HG03280 (cell line): Measurements from ENCODE around the gene ERRFI1.

Source experiments
- ATAC-seq: cut with Tn5 transposase; IDR thresholded peaks from one replicate; pipeline ENCODE4 v1.9.1; 2021; ENCODE audit warnings: mild to moderate bottlenecking, moderate library complexity; ENCODE audit not compliant: unreplicated experiment

ERRFI1 gene

DNA sequence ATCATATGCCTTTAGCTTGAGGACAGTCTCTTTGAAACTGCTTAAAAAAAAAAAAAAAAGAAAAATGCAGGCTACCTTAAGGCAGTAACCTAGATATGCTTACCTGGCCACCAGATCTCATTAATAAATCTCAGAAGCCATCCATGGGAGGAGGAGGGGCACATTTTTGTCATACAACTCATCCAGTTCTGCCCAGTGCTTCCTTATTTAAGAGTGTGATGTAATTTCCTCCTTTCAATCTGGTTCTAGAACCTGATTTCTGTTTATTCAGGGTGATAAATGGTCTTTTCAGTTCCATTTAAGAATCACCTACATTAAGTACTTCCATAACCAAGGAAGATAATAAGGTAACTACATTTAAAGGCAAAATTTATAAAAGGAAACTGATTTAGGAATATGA, 6.1 kb downstream of the ERRFI1 start:
- ATAC-seq, result no peak

DNA sequence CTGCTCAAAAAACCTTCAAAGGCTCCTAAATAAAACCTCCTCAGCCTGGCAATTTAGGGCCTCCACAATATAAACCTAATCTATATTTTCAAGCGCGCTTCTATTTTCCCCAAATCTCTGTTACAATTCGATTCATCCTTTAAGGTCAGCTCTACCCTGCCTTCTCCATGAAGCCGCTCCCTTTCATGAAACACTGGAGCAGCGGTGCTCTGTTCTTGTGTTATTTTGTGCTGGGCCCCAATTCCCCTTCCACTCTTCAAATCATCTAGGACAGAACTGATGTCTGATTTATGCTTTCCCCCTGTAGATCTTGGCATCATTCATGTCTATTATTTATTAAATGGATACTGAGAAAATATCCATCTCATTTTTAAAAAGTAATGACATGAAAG, 6.9 kb downstream of the ERRFI1 start:
- ATAC-seq, result no peak

DNA sequence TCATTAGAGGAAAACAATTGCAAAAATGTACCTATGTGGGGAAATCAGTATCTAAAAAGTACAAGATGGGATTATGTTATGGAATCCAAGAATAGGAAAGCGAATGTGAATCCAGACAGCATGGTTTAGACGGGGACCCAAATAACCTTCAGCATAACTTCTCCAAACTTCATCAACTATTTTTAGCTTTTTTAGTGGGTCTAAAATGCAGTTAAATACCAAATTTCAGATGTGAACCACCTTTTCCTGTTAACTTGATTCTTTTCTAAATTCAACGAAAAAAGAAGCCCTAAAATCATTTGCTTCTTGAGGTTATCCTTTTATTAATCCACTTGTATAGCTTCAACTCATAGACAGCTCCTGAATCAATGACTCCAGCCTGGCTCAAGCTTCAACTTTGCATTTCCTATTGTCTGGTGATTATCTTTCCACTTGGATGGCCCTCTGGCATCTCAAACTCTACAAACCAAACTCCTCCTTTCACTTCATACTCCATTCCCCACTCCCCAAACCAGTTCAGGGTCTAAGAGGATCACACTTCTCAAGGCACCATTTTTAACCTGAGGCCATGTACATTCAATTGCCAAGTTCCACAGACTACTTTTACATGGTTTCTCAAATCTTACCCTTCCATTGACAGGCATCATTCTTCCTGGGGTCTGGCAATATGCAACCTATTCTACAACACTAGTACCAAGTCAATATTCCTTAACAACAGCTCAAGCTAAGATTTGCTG, 7.4 kb downstream of the ERRFI1 start:
- ATAC-seq, result no peak

DNA sequence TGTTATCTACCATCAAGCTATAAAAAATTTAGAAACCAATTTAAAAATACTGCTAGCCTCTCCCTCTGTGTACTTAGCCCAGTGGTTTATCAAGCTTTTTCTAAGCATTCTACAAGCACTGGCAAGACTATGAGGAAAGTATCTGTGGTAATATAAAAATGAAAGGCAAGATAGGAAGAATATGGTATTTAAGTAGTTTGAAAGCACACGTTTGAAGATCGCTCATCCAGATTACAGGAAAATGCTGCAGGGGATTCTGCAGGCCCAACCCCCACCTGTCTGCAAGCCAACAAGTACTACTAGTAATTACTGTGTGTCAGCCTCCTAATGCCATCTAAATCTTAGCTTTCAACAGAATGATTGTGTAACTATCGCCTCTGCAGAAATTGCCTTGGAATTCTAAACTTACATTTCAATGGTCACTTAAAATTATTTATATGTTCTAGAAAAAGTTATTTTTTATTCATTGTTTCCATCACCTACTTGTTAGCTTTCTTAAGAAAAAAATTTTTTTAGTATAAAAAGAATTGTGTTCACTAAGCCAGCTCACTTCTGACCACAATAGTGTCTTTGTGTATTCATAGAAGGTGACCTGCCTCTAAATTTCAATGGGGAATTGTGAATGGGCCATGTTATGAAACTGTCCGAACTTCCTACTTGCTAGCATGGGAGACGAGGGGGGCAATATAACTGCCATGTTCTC, 8.5 kb downstream of the ERRFI1 start:
- no peak for ATAC-seq

DNA sequence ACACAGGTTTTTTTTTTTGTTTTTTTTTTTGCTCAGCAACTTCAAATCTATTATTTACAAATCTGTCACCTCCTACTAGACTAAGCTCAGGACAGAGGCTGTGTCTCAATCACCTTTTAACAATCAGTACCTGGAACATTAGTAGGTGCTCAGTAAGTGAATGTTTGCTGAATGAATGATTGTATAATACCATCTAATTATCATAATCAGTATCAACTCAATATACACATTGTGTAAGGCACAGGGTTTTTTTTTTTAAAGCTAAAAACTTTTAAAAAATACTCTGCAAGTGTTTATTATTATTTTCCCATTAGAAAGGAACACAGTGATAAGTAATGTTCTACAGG, 9.2 kb downstream of the ERRFI1 start:
- no peak for ATAC-seq

DNA sequence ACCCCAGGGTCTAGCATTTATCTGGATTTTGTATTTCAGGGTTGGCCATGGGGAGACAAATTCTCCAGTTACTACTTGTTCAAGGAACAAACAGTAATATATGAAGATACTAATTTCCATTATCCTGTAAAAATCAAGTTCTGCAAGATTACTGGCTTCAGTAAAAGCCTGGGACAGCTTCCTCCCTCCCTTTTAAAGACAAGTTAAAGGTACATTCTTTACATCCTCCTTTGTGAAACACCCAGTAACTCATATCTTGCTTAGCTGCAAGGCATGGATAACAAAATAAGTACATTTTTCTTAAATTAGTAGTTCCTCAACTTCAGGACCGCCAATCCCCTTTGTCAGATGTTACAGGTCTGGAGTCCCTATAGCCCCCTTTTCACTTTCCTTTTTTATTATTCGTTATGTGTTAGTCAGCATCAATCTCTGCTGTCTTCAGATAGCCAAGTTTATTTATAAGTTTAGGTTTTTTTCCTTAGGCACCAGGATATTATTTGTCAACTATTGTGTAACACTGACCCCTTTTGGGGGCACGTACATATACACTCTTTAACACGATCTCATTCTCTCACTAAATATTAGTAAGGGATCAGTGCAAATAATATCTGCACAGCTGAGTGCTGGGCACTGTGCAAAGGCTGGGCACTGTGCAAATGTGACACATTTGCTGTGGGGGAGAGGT, 9.8 kb downstream of the ERRFI1 start:
- ATAC-seq, result no peak

DNA sequence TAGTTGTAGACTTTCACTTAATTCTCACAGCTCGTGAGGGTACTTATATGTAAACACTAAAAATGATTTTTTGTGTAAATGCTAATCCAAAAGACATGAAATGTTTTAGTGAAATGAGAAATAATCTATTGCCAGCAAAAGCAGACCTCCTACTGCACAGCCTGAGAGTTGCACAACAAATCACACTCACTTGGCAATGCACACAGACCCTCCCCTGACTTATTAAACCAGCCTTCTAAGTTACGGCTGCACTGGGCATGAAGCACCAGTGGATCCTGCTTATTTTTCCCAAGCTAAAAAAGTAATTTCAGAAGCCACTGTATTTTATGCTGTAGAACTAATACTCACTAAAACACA, 10.3 kb downstream of the ERRFI1 start:
- no peak for ATAC-seq

DNA sequence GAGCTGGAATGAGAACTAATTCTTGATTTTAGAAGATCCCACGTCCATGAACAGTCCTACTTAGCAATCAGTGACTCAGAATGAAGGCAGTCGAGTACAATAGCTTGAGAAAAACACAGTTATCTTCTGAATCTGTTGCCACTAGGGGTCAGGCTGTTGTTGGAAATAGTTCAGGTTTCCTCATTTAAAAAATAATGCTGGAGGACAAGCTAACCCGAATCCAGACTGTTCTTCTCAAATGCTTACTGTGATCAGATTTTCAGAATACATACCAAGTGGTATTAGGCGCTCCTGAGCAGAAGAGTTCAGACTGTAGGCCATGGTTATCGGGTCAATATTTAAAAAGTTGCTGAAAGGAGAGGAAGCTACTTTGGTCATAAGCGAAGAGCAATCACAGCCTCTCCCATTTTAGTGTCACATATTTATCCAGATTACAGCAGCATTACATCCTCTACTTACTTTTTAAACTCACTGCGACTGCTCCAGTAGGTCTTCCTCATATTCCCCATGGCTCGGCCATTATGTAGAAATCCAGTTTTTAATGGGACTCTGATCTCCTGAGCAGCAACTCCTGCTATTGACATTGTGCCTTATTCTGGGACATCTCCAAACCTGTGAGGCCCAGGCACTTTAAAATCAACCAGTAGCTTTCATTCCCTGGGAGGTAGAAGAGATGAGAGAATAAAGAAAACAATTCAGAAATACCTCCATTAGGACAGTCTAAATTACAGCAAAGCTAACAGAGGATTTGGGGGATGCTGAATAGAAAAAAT, 10.9 kb downstream of the ERRFI1 start:
- no peak for ATAC-seq

DNA sequence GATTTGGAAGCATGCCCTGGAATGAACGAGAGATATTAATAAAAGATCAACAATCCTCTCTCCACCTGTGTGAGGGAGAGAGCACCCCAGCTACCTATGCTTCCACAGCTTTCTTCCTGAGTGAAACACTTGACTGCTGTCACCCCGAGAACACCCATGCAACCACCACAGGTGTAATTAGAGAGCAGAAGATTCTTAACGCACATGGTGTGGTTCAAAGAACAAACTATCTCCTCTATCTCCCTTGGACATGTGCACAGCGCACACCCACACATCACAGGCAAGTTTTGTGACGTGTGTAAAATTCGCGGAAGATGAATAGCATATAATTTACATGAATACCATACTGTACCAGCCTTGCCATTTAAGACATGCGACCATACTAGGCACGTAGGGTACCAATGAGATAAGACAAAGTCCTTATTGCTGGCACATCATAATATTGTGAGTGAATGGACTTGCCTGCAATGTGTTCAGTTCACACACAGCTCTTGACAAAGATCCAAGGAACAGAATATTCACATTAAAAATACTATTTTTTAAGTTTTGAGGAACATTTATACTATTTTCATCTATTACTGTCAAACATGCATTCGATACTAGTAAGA, 11.6 kb downstream of the ERRFI1 start:
- ATAC-seq, result no peak

DNA sequence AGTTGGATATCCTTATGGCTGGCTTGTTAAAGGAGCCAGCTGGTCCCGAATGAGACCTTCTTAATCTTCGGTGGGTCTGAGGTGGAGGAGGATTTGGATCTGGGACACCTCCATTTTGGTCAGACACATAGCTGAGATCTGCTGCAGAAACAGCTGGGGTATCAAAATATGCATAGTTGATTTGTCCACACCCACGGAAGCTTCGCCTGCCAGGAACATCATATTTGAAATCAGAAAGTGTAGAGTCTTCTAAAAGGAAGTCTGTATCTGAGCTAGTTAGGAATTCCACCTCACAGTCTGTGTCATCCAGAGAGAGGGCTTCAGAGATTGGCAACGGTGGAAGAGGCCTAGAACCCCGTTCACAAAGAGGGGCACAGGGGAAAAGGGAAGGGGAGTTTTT, 12.3 kb downstream of the ERRFI1 start:
- ATAC-seq, result no peak

DNA sequence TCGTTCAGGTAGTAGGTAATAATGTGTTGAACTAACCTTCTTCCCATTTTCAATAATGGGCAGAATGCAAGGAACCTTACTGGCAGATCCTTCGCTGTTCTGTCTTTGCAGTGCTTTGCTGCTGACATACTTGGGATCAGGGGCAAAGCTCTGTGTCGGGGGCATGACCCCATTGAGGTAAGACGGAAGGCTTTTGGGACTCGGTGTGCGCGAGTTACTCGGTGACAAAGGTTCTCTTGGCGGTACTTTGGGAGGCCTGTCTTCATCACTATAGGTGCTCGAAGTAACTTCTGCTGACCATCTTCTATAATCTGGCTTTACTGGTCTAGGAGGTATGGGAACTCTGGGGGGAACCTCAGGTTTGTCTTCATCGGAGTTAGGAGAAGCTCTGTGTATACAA, 12.7 kb downstream of the ERRFI1 start:
- no peak for ATAC-seq

DNA sequence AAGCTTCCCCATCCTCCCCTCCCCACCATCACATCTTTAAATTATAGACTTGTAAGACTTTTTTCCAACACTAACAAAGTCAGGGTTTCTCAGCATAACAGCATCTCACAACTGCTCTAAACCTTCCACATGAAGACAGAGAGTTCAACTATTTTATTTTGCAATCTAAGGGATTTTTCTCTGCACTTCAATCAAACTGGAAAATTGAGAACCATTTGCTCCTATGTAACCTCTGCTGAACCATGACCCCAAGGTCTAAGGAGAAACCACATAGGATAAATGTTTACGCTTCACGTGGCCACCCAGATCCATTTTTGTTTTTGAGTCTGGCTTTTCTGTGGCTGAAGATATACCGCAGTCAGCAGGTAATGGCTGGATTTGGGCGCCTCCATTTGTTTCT, 13.2 kb downstream of the ERRFI1 start:
- no peak for ATAC-seq

DNA sequence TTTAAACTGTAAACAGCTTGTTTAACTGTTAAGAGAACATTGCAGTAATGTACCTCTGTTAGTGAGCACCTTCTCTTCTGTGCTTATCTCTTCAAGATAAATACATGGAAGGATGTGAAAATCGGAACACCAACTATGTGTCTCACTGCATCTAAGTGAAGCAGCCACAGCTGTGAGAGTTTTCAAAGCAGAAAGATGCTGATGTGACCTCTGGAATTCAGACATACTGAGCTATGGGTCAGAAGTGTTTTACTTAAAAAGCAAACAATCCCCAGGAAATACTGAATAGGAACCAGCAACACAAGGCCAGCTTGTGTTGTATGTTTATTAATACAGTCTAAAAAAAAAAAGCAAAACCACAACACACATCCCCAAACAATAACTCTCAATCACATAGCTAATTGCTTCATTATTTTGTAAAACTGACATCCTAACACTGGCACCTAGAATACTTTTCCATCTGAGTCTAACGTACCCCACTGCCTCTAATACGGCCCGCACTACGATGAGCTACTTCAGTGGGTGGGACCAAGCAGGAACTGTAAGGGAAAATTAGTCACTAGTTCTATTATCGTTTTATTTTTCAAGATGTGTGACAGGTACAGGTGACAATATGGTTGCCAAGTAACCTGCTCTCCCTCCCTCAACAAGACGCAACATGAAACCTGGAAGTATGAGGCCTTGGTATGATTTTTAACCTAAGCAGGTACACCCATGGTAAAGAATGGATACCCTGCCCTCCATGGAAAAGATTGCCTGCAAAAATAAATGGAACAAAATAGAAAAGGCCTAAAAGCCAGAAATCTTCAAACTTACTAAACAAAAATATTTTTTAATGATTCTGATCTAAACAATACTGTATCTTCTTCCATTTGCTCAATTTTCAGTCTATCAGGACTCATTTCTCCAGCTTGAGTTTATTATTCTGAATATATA, 13.9 kb downstream of the ERRFI1 start:
- ATAC-seq, result no peak

DNA sequence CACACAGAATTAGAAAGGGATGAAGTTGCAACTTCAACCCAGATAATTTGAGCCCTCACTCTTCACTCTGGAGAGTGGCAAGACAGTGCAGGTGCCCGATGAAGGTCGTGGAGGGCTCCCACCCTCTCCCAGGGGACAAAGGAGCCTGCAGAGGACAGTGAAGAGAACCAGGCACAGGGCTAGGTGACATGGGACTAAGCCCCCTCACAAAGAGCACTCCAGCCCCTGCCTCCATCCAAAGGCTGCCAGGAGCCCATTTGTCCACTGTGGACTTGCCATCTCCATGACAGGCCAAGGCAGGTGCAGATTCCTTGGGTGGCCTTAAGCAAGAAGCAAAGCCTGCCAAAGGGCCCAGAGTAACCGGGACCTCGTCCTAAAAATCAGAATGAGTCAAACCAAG, 15.1 kb downstream of the ERRFI1 start:
- ATAC-seq, result no peak

DNA sequence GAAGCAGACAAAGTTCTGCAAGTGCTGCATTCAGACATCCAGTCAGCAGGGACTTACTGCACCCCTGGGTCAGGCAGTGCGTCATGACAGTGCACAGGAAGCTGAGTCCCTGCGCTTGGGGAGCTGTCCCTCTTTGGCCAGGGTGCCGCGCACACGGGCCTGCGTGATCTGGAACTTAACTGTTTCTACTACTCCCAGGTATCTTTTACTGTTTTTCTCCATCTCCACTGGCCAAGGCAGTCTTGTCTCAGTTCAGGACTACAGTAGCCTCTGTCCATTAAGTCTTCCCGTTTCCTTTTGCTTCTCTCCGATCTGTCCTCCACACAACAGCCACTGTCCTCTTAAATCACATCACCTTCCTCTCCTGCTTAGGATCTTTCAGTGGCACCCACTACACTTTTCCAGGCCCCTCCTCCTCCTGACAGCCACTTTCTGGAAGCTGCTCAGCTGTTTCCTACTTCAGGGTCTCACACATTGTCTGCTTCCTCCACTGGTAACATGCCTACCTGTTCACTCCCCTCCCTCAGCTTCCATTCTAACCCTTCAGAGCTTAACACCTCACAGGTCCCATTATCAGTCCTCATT, 15.9 kb downstream of the ERRFI1 start:
- ATAC-seq, result no peak

DNA sequence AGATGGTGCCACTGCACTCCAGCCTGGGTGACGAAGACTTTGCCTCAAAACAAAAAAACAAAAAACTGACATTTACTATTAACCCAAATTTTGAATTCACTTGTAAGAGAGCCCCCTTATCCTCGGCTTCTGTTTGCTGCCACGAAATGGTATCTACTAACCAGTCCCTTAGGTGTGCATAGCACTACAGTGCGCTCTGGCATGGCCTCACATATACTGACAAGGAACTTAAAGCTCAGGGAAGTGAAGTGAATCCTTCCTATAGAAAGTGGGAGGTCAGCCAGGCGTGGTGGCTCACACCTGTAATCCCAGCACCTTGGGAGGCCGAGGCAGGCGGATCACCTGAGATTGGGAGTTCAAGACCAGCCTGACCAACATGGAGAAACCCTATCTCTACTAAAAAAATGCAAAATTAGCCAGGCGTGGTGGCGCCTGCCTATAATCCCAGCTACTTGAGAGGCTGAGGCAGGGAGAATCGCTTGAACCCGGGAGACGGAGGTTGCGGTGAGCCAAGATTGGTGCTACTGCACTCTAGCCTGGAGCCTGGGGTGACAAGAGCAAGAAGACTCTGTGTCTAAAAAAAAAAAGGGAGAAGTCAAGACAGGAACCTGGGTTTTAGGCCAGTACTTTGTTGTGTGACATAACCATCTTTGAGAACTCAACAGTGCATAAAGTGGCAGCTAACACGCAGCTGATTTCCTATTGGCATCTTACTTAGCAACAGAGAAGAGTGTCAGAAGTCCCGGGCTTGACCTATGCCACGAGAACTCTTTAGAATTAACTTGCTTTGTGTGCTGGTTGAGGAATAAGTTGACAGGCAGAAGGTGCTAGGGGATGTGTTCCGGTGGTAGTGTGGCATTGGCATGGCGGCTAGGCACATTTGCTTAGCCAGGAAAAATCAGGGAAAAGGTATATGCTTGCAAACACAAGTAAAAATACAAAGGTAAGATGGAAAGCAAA, 16.8 kb downstream of the ERRFI1 start:
- ATAC-seq, result no peak

DNA sequence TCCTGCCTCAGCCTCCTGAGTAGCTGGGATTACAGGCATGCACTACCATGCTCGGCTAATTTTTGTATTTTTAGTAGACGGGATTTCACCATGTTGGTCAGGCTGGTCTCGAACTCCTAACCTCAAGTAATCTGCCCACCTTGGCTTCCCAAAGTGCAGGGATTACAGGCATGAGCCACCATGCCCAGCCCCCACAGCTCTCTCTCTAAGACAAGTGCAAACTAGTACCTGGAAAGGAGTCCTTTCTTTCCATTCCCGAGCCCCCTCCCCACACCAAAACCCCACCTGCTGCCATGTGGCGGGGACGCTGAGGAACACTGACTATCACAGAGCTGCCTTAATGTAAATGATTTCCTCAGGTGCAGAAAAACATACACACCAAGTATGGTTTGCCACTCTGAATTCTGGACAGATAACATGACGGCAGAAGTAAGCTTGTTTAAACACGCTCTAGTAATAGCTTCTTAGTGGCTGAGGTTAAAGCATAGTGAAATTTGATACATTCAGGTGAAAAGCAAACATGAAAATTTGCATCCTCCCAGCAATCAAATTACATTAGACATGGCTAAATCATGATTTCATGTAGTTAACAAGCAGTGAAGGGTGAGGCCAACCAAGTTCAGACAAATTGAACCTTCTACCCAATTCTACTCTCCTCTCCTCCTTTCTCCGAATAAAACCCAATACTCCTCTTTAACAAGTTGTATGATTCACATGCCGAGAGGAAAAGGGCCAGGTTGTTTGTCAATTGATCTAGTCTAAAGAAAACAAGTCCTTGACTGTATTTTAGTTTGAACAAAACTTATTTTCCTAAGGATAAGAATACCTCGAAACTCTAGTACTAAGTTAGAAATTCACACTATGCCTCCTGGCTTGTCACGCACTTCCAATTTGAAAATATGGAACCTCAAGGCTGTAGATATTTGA, 19.8 kb downstream of the ERRFI1 start:
- ATAC-seq, result no peak
